GM23248 (cell line): Measurements from ENCODE around the gene BDNF.

ENCODE experiments used
- EZH2 ChIP-seq: fragments of 200-600 bp; sonication (generic); IDR thresholded peaks from 2 replicates; pipeline ENCODE4 v1.6.1; 2018; ENCODE audit warnings: antibody characterized with exemption, mild to moderate bottlenecking; ENCODE audit not compliant: insufficient read depth, poor library complexity, severe bottlenecking
- EZH2phosphoT487 ChIP-seq: fragments of 200-600 bp; sonication (generic); IDR thresholded peaks from 2 replicates; pipeline ENCODE4 v1.6.1; 2018; ENCODE audit warnings: antibody characterized with exemption, moderate library complexity, mild to moderate bottlenecking, low read depth; ENCODE audit not compliant: insufficient read depth

- TF ChIP-seq EZH2 (no peak), EZH2phosphoT487 (no peak)
Measured at GRCh38 chr11:27640954-27641353, 59.3 kb downstream of the BDNF start.
